GM04504 (cell line): Measurements from ENCODE around the gene SPACDR.

Source experiments
- DNase-seq: peaks from one replicate; pipeline ENCODE4 v3.0.0-alpha.2; 2012; ENCODE audit warnings: low read depth

The SPACDR gene

GRCh38 chr7:100485471-100485876 is 21.4 kb upstream of the SPACDR start:
- DNase-seq = no peak

DNA sequence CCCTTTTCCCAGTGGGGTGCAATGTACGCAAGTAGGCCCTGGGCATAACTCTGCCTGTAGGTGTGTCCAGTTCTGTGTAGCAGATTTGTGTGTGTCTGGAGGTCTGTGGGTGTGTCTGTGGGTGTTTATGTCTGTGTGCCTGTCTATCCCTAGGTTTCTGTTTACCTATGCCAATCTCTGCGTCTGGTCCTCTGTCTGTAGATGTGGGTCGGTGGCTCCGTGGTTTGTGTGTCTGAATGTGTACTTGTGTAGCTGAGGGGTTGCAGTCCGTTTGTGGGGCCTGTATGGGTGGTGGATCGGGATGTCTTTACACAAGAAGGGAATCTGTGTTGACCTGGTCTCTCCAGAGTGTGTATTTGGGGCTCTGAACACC is 20.6 kb upstream of the SPACDR start:
- DNase-seq = no peak

- no peak for DNase-seq
These were observed 19.9 kb upstream of the SPACDR start, which contains the start of gene NYAP1 for GRCh38 chr7:100483722-100484672. NYAP1 (plus strand) TSS chr7:100483927; CDS start chr7:100485312, 1,385 bp downstream.

GRCh38 chr7:100483090-100483721 is 19.1 kb upstream of the SPACDR start:
- no peak for DNase-seq

DNA sequence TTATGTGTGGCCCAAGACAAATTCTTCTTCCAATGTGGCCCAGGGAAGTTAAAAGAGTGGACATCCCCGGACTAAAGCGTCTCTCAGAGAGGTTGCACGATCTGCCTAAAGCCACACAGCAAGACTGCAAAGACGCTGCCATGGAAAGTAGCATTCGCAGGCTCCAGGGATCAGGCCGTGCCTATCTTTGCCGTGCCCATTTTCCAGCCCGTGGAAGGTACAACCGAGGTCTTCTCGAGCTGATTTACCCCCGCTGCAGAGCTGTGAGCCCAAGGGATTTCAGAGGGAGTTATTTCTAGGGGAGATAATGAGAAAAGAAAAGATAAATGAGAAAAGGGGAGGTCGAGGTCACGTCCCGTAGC is 18.6 kb upstream of the SPACDR start:
- no peak for DNase-seq

DNA sequence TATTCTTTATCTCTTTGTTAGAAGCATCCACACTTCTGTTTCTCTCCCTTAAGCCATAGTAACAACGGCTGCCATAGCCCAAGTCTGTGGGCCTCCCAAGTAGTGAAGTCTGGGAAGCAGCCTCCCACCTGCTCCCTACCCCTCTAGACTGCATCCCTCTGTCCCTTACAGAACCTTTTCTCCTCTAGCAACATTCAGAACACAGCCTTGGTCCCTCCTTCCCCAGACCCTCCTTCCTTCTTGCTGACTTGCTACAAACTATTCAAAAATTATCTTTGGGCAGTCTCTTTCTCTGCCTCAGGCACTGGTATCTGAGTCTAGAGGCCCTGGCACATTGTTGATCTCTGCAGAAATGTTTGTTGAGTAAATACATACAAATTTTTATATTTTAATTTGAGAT is 17.4 kb upstream of the SPACDR start:
- no peak for DNase-seq

DNA sequence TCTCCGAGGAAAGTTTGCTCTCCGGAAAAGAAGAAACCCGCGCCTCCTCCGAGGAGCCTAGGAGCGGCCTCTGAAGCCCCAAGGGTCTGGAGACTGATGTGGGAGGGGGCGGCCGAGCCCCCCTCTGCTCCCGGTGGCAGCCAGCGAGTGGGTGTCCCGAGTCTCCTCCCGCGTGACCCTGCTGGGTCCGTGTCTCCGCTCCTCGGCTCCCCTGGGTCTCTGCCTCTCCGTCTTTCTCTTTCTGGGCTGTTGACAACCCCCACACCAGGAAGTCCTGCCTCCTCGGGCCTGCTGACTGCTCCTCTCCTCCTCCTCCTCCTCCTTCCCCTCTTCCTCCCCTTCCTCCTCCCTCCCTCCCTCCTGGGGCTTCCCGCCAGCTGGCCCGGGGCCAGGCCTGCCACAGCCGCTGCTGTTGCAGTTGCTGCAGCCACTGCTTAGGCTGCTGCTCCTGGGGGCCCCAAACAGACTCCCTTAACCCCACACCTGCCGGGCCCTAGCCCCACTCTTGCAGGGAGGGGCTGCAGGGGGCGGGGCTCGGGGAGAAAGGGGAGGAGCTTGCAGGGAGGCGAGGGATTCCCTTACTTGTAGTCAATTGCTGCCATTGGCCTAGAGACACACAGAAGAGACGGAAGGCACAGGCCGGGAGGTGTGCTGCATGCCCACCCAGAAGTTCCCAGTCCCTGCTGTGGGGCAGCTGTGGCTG is 15.0 kb upstream of the SPACDR start, which contains the start of gene TSC22D4:
Gene TSC22D4, minus strand, starts transcription at position 257 of the 703 bp plus-strand sequence. CDS start 1,176 bp downstream, outside the sequence.
- peak; percentile 89 for DNase-seq

DNA sequence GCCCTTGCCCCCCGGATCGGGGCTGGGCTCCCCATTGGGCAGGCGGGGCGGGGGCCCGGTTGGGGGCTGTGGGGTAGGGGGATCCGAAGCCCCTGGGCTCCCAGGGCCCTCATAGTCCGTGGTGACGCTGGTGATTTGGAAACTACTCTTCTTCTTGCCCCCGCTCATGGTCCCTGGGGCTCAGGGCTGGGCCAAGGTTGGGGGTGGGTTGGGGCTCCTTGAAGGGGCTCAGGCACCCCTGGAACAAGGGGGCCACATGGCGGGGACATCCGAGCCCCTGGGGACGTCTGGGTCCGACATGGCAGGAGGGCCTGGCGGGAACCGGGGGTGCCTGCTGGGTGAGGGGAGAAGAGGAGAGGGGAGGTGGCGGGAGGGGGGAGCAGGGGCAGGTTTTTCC is 13.8 kb upstream of the SPACDR start:
- no peak for DNase-seq

GRCh38 chr7:100476903-100477870 is 13.1 kb upstream of the SPACDR start:
- DNase-seq = no peak

GRCh38 chr7:100476101-100476780 is 12.2 kb upstream of the SPACDR start:
- no peak for DNase-seq

DNA sequence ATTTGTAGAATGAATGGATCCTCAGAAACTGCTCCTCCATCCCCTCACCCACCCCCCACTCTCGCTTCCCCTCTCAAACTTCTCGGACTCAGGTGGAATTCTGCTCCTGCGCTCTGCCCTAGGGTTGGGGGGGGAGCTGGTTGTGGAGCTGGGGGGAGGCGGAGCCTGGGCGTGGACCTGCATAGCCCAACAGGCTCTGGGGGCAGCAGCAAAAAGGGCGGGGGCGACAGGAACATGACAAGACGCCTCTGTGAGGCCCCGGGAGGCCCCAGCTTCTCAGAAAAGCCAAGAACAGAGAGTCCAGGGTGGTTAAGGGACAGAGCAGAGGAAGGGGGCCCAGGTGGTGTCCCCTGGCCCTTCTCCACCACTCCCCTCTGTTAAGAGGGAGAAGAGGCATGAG is 11.5 kb upstream of the SPACDR start:
- no peak for DNase-seq

DNA sequence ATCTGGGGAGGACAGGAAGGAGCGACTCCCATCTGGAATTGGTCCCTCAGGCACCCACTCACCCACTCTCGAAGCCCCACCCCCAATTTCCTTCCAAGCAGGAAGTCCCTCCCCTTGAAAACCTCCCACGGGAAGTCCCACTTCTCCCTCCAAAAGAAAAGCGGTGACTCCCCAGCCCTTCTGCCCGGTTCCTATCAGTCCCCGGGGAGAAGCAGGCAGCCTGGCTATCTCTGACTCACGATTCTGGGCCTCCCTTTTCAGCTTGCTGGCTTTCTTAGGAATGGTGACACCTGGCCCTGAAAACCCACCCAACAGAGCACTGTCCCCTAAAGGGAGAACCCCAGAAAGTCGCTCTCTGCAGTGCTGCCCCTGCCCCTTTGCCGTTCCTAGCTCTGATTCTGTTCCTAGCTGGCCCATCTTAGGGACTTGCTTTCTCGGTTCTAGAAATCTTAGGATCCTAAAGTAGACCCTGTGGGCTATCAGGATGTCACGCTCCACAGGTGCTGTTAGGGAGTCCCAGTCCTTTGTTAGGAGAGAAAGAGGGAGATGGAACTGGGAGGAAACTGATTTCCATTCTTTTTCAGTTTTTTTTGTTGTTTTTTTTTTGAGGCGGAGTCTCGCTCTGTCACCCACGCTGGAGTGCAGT is 8.9 kb upstream of the SPACDR start:
- no peak for DNase-seq

- DNase-seq = no peak
These were observed 8.2 kb upstream of the SPACDR start for GRCh38 chr7:100472121-100472851.

- DNase-seq = no peak
These were observed 7.0 kb upstream of the SPACDR start for GRCh38 chr7:100471021-100471420.

GRCh38 chr7:100469227-100470044 is 5.4 kb upstream of the SPACDR start:
- DNase-seq = no peak

DNA sequence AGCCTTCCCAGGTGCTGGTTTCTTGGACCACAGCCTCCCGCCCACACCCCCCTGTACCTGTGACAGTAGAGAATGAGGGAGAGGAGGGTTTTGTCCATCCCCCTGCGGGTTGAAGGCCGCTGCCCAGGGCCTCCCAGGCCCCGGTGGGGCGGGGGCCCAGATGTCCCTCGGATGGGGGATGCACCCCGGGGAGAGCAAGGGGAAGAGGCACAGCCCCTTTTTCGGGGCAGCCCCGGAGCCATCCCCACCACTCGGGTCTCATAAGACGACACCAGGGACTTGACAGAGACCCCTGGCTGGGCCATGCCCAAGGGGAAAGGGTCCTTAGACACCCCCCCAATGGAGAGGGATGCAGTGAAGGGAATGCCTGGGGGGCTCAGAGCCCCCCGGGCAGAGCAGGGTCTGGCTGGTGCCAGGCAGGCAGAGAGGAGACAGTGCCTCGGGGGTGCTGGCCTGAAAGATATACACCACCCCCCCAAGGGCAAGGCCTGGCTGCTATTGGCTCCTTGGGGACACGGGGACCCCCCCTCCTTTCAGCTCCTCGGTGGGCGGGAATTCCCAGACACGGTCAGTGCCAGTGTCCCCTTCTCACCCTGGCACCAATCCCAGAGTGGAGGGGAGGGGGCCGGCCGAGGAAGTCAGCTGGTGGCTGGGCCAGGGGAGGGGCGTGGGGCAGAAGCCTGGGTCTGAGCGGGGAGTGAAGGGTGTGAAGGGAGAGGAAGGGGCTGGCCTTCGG is 3.7 kb upstream of the SPACDR start:
- no peak for DNase-seq

- no peak for DNase-seq
These were observed 2.9 kb upstream of the SPACDR start for GRCh38 chr7:100466653-100467605.
